Stimulated activated CD4-positive, alpha-beta T cell treated with anti-CD3 and anti-CD28 coated beads, Interleukin-1b, Interleukin-23, amount 100 ng/mL, for 24 hours (primary cell): ENCODE measurements around the gene MRPL16.

Experiments
- DNase-seq, 4 experiments: peaks; one replicate each; pipeline ENCODE4 v3.0.0-alpha.2; 2020; ENCODE audit warnings: low read depth in 4 of 4, low spot score in 1 of 4

Gene MRPL16

GRCh38 chr11:59771605-59772004 is 39.0 kb downstream of the MRPL16 start:
- no peak for DNase-seq

- DNase-seq, result no peak
These were observed 39.7 kb downstream of the MRPL16 start for GRCh38 chr11:59770869-59771268.

GRCh38 chr11:59770319-59770718 is 40.3 kb downstream of the MRPL16 start:
- no peak for DNase-seq

DNA sequence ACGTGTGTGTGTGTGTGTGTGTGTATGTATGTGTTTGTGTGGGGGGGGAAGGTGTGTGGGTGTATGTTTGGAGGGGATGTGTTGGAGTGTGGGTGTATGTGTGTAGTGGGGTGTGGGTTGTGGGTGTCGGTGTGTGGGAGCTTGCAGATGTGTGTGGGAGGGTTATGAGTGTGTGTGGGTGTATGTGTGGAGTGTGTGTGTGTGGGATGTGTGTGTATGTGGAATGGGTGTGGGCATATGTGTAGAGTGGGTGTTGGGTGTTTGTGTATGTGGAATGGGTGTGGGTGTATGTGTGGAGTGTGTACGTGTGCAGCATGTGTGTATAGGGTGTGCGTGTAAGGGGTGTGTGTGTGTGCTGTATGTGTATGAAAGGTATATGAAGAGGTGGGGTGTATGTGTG is 40.8 kb downstream of the MRPL16 start:
- no peak for DNase-seq

GRCh38 chr11:59769111-59769510 is 41.5 kb downstream of the MRPL16 start:
- DNase-seq, result no peak

DNA sequence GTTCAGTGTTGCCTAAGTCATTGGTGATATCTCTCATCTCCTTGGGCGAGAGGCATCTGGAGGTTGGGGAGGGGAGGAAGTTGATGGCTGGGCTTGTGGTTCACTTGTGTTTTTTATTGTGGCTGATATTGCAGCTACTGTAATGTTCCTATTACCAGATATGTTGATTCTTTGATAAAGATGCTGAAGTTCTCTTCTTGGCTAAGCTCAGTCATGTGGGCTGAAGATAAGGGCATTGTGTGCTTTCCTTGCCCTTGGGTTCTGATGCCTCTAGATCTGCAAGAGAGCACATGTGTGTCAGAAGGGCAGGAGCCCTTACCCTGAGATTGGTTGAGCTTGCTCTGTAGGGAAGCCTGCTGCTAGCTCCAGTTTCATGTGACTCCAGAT is 43.4 kb downstream of the MRPL16 start:
- DNase-seq, result no peak

DNA sequence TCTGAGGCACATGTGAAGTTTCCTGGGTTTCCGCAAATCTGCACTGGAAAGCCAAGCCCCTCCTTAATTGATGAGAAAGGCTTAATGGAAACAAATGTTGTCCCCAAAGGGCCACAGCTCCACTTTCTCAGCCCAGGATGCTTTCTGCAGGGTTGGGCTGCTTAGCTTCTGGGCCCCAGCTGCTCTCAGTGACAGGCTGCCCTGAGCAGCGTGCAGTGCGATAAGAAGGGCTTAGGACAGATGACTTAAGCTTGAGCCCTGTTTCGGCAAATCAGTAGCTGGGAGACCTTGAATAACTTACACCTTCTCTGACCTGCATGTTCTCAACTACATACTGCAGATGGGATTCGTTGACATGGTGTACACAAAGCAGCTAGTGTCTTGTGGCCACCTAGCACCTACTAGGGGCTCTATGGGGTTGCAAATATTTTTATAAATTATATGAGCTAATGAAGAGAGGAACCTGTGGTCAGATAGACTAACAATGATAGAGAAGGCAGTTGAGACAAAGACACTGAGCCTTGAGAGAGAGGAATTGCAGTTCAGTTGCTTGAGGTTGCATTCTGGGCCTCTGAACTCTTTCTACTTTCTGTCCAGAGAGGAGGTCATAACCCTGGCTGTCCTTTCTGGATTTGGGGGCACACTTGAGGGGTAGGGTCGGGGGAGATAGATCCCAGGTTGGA is 43.9 kb downstream of the MRPL16 start:
- no peak for DNase-seq

DNA sequence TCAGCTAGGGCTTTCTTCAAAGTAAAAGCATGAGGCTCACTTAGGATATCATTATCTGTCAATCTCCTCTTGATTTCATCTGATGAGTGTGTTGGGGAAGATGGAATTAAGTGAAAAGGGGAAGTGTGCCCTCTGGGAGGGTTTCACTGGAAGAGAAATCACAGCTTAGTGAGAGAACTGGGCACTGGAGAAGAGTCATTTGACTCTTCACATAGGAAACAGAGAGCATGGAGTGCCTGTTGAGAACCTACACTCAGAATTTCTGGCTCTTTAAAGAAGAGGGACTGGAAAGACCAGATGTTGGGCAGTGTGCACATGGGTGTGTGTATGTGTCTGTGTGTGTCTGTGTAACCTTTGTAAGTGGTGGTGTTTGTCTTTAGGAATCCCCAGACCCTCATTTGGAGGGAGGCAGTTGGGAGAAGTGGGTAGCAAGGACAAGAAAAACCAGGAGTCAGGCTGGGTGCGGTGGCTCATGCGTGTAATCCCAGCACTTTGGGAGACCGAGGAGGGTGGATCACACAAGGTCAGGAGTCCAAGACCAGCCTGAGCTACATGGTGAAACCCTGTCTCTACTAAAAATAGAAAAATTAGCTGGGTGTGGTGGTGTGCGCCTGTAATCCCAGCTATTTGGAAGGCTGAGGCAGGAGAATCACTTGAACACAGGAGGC is 45.4 kb downstream of the MRPL16 start:
- no peak for DNase-seq

DNA sequence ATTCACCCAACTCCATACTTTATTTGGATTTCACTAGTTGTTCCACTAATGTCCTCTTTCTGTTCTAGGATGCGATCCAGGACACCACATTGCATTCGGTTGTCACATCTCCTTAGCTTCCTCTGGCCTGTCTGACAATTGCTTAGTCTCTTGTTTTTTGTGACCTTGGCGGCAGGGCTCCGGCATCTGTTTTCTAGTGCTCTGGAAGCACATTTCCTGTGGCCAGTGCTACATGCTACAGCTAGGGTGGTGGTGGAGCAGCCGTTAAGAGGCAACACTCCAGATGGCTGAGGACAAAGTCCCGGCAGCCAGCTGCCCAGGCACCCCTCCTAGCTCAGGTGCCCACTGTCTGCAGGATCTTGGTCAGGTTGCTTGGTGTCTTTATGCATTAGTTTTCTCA is 48.6 kb downstream of the MRPL16 start:
- no peak for DNase-seq

GRCh38 chr11:59760771-59761170 is 49.8 kb downstream of the MRPL16 start:
- DNase-seq, result no peak

DNA sequence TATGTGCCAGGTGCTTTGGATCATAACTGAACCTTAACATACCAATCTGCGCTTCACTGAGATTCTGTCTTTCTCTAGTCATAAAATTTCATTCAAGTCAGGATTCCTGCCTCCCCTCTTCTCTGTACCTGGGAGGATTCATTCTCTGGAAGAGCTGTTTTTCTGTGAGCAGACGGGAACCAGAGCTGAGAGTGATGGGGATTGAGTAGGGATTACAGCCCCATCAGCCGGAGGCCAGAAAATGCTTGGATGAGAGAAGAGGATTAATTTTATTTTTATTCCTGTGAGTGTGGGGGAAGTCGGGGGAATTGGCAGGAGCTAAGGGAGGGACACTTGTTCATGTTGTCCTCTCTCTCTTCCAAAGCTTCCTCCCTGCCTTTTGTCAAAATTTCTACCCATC is 50.7 kb downstream of the MRPL16 start:
- DNase-seq, result no peak

DNA sequence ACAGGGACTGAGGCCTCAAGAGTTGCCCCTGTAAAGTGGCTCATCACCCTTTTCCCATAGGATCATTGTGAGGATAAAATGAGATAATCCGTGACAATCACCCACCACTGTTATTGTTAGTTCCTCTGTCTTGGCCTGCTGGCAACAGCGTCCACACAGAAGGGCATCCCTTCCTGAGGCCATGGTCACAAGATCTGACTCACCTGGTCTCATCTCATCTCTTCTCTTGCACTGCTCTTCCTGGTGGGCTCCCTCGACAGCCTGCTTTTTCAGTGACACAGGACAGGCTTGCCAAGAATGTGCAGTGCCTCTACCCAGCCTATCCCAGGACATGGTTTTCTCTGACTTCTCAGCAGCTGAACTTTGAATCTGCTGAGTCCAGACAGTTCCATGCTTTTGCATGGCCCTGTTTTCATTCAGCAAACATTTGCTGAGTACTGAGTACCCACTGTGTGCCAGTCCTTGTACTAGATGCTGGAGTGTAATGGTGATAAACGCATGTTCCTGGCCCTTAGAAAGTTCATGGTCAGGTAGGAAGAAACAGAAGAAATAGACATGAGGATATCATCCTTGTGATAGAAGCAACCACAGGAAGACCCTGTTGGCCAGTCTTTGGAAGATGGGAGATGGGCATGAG is 52.1 kb downstream of the MRPL16 start:
- no peak for DNase-seq

DNA sequence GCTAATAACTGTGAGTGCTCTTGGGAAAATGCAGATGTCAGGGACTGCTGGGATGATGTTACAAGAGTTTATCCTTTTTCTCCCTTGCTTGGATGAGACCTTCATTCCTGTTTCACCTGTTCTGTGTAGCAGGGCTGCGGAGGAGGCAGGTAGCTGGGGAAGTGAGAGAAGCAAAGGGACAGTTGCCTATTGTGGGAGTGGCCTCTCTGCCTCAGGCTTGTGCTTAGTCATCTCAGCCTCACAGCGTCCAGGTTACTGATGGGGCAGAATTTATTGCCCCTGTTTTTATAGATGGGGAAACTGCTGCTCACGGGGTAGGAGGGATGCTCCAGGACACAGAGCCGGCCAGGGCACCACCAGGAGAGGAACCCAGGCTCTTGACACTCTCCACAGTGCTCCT is 53.7 kb downstream of the MRPL16 start:
- no peak for DNase-seq

DNA sequence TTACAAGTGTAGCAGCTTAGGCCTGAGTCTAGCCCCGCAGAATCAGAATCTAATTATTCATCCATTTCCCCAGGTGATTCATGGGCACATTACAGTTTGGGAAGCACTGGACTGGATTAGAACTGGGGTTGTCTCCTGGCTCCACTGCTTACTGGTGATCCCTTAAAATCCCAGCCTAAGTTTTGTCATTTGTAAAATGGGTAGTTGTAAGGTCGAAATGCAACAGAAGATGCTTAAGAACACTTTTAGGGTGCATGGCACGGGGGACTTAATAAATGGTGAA is 54.1 kb downstream of the MRPL16 start:
- no peak for DNase-seq
